IPS-11a (cell line): ENCODE results near the gene HHIPL1.

Experiments used
- H3K4me3 ChIP-seq: one replicate; pipeline ENCODE4 v1.5.1; 2013; ENCODE audit warnings: low read depth, low read length, control low read depth

HHIPL1 gene

GRCh38 chr14:99644723-99645544 is at the start of gene HHIPL1:
Gene HHIPL1, plus strand, starts transcription at chr14:99645129. Its CDS starts 79 bp downstream, at chr14:99645208.
- H3K4me3 ChIP-seq: peak within 1 kb of the TSS; percentile 33

GRCh38 chr14:99595524-99595923 is 49.4 kb upstream of the HHIPL1 start:
- H3K4me3 ChIP-seq: no peak overlapping the region

- H3K4me3 ChIP-seq: no peak overlapping the region
Observed at GRCh38 chr14:99596071-99596627, 48.8 kb upstream of the HHIPL1 start.

GRCh38 chr14:99596772-99597171 is 48.2 kb upstream of the HHIPL1 start:
- H3K4me3 ChIP-seq: no peak overlapping the region

GRCh38 chr14:99597911-99598600 is 46.9 kb upstream of the HHIPL1 start:
- H3K4me3 ChIP-seq: no peak overlapping the region

GRCh38 chr14:99598774-99599173 is 46.2 kb upstream of the HHIPL1 start:
- no peak overlapping the region for H3K4me3 ChIP-seq

- H3K4me3 ChIP-seq: no peak overlapping the region
Observed at GRCh38 chr14:99599393-99599792, 45.5 kb upstream of the HHIPL1 start.

- H3K4me3 ChIP-seq: no peak overlapping the region
Observed at GRCh38 chr14:99600232-99600888, 44.6 kb upstream of the HHIPL1 start.

- no peak overlapping the region for H3K4me3 ChIP-seq
Observed at GRCh38 chr14:99601361-99601831, 43.5 kb upstream of the HHIPL1 start.

- peak overlapping the region; percentile 57 for H3K4me3 ChIP-seq
Observed at GRCh38 chr14:99602054-99602787, 42.7 kb upstream of the HHIPL1 start.

- H3K4me3 ChIP-seq: peak overlapping the region; percentile 57
Observed at GRCh38 chr14:99602788-99603415, 42.0 kb upstream of the HHIPL1 start.

- peak within 1 kb of the TSS; percentile 57 for H3K4me3 ChIP-seq
Observed at GRCh38 chr14:99603471-99604277, 41.3 kb upstream of the HHIPL1 start, which contains the start of gene CCDC85C. Gene CCDC85C, minus strand, starts transcription at chr14:99604207. Its CDS starts 248 bp downstream, at chr14:99603959.

GRCh38 chr14:99604278-99604765 is 40.6 kb upstream of the HHIPL1 start:
- peak overlapping the region; percentile 52 for H3K4me3 ChIP-seq

GRCh38 chr14:99604766-99605298 is 40.1 kb upstream of the HHIPL1 start:
- H3K4me3 ChIP-seq: peak overlapping the region; percentile 52

- peak overlapping the region; percentile 52 for H3K4me3 ChIP-seq
Observed at GRCh38 chr14:99605299-99605961, 39.5 kb upstream of the HHIPL1 start.

GRCh38 chr14:99606359-99606758 is 38.6 kb upstream of the HHIPL1 start:
- H3K4me3 ChIP-seq: no peak overlapping the region

- H3K4me3 ChIP-seq: no peak overlapping the region
Observed at GRCh38 chr14:99608591-99608990, 36.3 kb upstream of the HHIPL1 start.
